ENCODE measurements around the gene CPNE6. TPM values are rescaled to one million over a fixed set of nuclear protein-coding genes. Genes with fewer than 3 reads are reported as not detected.

CPNE6 gene
- total and polyA plus RNA-seq, 2 of the 13 experiments (the other 11 are each of a cell fraction or from before 2014, with no cell fraction given) = not detected

GRCh38 chr14:24095271-24096068 lies 24.1 kb downstream of the CPNE6 start (continued):
- TF ChIP-seq ZFAT (CRISPR knock-in tag; conservative IDR thresholded peaks at IDR 0.05) = 0 out of 2 replicates have a peak, but pooled peaks have one; percentile 62
- peak; percentile 99 for TF ChIP-seq ZNF724P (CRISPR knock-in tag; IDR thresholded peaks at IDR 0.05; ENCODE audit: borderline replicate concordance)
- no peak for TF ChIP-seq SETDB1 (CRISPR knock-in tag; IDR thresholded peaks at IDR 0.05; ENCODE audit: borderline replicate concordance)
- TF ChIP-seq BORCS8-MEF2B (CRISPR knock-in tag; IDR thresholded peaks at IDR 0.05) = peak; percentile 100
- peak; percentile 15; the same call in 1 of the 2 replicates for TF ChIP-seq RCOR2 (CRISPR knock-in tag; IDR thresholded peaks at IDR 0.05)
- TF ChIP-seq RORA (CRISPR knock-in tag; IDR thresholded peaks at IDR 0.05) = no peak
- TF ChIP-seq ZFX (CRISPR knock-in tag; IDR thresholded peaks at IDR 0.05; ENCODE audit: low read depth) = peak; percentile 97
- TF ChIP-seq ZSCAN9 (CRISPR knock-in tag; IDR thresholded peaks at IDR 0.05; ENCODE audit: borderline replicate concordance) = peak; percentile 99
- TF ChIP-seq, protein P1, sequence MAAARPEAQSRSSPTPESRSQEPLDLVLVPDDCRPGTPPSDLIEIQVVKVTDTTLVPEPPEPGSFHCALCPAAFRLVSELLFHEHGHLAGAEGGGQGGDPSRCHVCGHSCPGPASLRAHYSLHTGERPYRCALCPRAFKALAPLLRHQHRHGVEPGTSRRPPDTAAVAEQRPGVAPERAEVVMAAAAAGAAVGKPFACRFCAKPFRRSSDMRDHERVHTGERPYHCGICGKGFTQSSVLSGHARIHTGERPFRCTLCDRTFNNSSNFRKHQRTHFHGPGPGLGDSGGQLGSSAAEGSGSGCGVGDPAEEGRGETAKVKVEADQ (CRISPR knock-in tag; IDR thresholded peaks at IDR 0.05; ENCODE audit: borderline replicate concordance) = peak; percentile 55
- peak; percentile 66; the same call in 1 of the 2 replicates for TF ChIP-seq CREB1 (IDR thresholded peaks at IDR 0.05)
- TF ChIP-seq CREB1 (CRISPR knock-in tag; IDR thresholded peaks at IDR 0.05) = no peak
- TF ChIP-seq MEIS2 (CRISPR knock-in tag; IDR thresholded peaks at IDR 0.05) = peak; percentile 82
- TF ChIP-seq TRIM24 (CRISPR knock-in tag; IDR thresholded peaks at IDR 0.05) = no peak
- TF ChIP-seq TFAP4 (IDR thresholded peaks at IDR 0.05; ENCODE audit: borderline replicate concordance, low read depth) = peak; percentile 71; the same call in 1 of the 2 replicates
- peak; percentile 94 for TF ChIP-seq ZNF574 (CRISPR knock-in tag; IDR thresholded peaks at IDR 0.05)
- TF ChIP-seq NR3C1 (CRISPR knock-in tag; IDR thresholded peaks at IDR 0.05) = no peak
- TF ChIP-seq SAP130 (CRISPR knock-in tag; IDR thresholded peaks at IDR 0.05; ENCODE audit: low read depth) = peak; percentile 100
- TF ChIP-seq RFX5 (IDR thresholded peaks at IDR 0.05; ENCODE audit: low read depth, low read length) = no peak
- TF ChIP-seq ZNF605 (CRISPR knock-in tag; IDR thresholded peaks at IDR 0.05) = peak; percentile 100
- peak; percentile 77; the same call in 1 of the 2 replicates for TF ChIP-seq DMTF1 (CRISPR knock-in tag; IDR thresholded peaks at IDR 0.05)
- no peak for TF ChIP-seq NBN (conservative IDR thresholded peaks at IDR 0.05)
- peak; percentile 78 for TF ChIP-seq ZBTB21 (CRISPR knock-in tag; IDR thresholded peaks at IDR 0.05)
- peak; percentile 48 for TF ChIP-seq PCBP2 (optimal IDR thresholded peaks at IDR 0.05; ENCODE audit: low read depth, low read length, poor library complexity, severe bottlenecking)
- no peak for TF ChIP-seq ZNF558 (CRISPR knock-in tag; IDR thresholded peaks at IDR 0.05; ENCODE audit: borderline replicate concordance)

Data from HepG2 (cell line).